Transverse colon (tissue), 3 donors: Measurements from ENCODE around the gene PALS1.

Experiments used
- CTCF ChIP-seq, 5 experiments: fragments of 200-600 bp in 3 of 5; fragments of 450-650 bp in 2 of 5; sonication (generic) in 3 of 5; IDR thresholded peaks; 1 replicate in 2 of 5; 2 replicates in 3 of 5; pipeline ENCODE4 v1.5.1; 2016 to 2017; ENCODE audit warnings: antibody characterized with exemption in 5 of 5, inconsistent platforms in 3 of 5, mild to moderate bottlenecking in 2 of 5, moderate library complexity in 1 of 5
- POLR2A ChIP-seq: fragments of 450-650 bp; IDR thresholded peaks from one replicate; pipeline ENCODE4 v1.6.1; 2016; ENCODE audit warnings: antibody characterized with exemption, mild to moderate bottlenecking, moderate library complexity

GRCh38 chr14:67191768-67192290, 49.4 kb upstream of the PALS1 start:
- TF ChIP-seq POLR2A (no peak), CTCF (IDR thresholded peaks at IDR 0.05) (no peak)
